H9 (cell line): ENCODE results near the gene PELI2. TPM values are rescaled to one million over a fixed set of nuclear protein-coding genes. Genes with fewer than 3 reads are reported as not detected.

Source experiments
- DNase-seq: peaks from one replicate; pipeline ENCODE4 v3.0.0-alpha.2; 2017
- H2AFZ ChIP-seq: one replicate; pipeline ENCODE4 v1.6.1; 2013; ENCODE audit warnings: mild to moderate bottlenecking, low read length, control low read depth, moderate library complexity
- H2AK5ac ChIP-seq: 2 replicates; pipeline ENCODE4 v1.6.1; 2013; ENCODE audit warnings: low read length, control low read depth, mixed read lengths; ENCODE audit not compliant: insufficient read length
- H2BK120ac ChIP-seq: one replicate; pipeline ENCODE4 v1.6.1; 2013; ENCODE audit warnings: low read depth, mild to moderate bottlenecking, low read length, control low read depth, inconsistent platforms; ENCODE audit not compliant: poor library complexity, severe bottlenecking
- H2BK12ac ChIP-seq: 2 replicates; pipeline ENCODE4 v1.6.1; 2013; ENCODE audit warnings: low read length, control low read depth, mixed read lengths, low read depth; ENCODE audit not compliant: insufficient read length
- H2BK15ac ChIP-seq: 2 replicates; pipeline ENCODE4 v1.6.1; 2013; ENCODE audit warnings: low read depth, low read length, control low read depth
- H2BK20ac ChIP-seq: one replicate; pipeline ENCODE4 v1.6.1; 2013; ENCODE audit warnings: low read depth, mild to moderate bottlenecking, low read length, control low read depth, inconsistent platforms; ENCODE audit not compliant: poor library complexity, severe bottlenecking
- H2BK5ac ChIP-seq: 2 replicates; pipeline ENCODE4 v1.6.1; 2013; ENCODE audit warnings: low read length, control low read depth, mixed read lengths; ENCODE audit not compliant: insufficient read length
- H3K14ac ChIP-seq: 2 replicates; pipeline ENCODE4 v1.6.1; 2013; ENCODE audit warnings: low read length, control low read depth; ENCODE audit not compliant: insufficient read depth
- H3K18ac ChIP-seq: 2 replicates; pipeline ENCODE4 v1.6.1; 2013; ENCODE audit warnings: low read depth, mild to moderate bottlenecking, mixed read lengths, low read length, control low read depth; ENCODE audit not compliant: insufficient read length
- H3K23ac ChIP-seq: 2 replicates; pipeline ENCODE4 v1.6.1; 2013; ENCODE audit warnings: low read length, control low read depth, mixed read lengths, low read depth; ENCODE audit not compliant: insufficient read length
- H3K23me2 ChIP-seq: 2 replicates; pipeline ENCODE4 v1.6.1; 2013; ENCODE audit warnings: low read depth, mild to moderate bottlenecking, mixed read lengths, low read length, control low read depth; ENCODE audit not compliant: insufficient read length, poor library complexity, severe bottlenecking
- H3K27ac ChIP-seq: 2 replicates; pipeline ENCODE4 v1.5.1; 2013; ENCODE audit warnings: low read length, control low read depth, mixed read lengths, low read depth; ENCODE audit not compliant: insufficient read length
- H3K27me3 ChIP-seq: 2 replicates; pipeline ENCODE4 v1.6.1; 2013; ENCODE audit warnings: low read length, control low read depth, inconsistent platforms; ENCODE audit not compliant: insufficient read depth
- H3K4ac ChIP-seq: 2 replicates; pipeline ENCODE4 v1.6.1; 2013; ENCODE audit warnings: low read depth, mild to moderate bottlenecking, control low read depth, inconsistent platforms, low read length, moderate library complexity
- H3K4me1 ChIP-seq: 2 replicates; pipeline ENCODE4 v1.6.1; 2013; ENCODE audit warnings: low read length, control low read depth, inconsistent platforms; ENCODE audit not compliant: insufficient read depth
- H3K4me2 ChIP-seq: 2 replicates; pipeline ENCODE4 v1.6.1; 2013; ENCODE audit warnings: low read length, control low read depth, mixed read lengths; ENCODE audit not compliant: insufficient read length, insufficient read depth
- H3K56ac ChIP-seq: 2 replicates; pipeline ENCODE4 v1.6.1; 2013; ENCODE audit warnings: low read depth, mild to moderate bottlenecking, mixed read lengths, low read length, control low read depth; ENCODE audit not compliant: insufficient read length
- H3K79me1 ChIP-seq: 2 replicates; pipeline ENCODE4 v1.6.1; 2013; ENCODE audit warnings: low read depth, mild to moderate bottlenecking, moderate library complexity, low read length, control low read depth, inconsistent platforms; ENCODE audit not compliant: insufficient read depth, poor library complexity, severe bottlenecking
- H3K79me2 ChIP-seq: 2 replicates; pipeline ENCODE4 v1.6.1; 2013; ENCODE audit warnings: low read length, control low read depth, inconsistent platforms; ENCODE audit not compliant: insufficient read depth
- H3K9ac ChIP-seq: 2 replicates; pipeline ENCODE4 v1.6.1; 2013; ENCODE audit warnings: low read length, control low read depth, mixed read lengths; ENCODE audit not compliant: insufficient read length; ENCODE audit errors: extremely low read depth
- H3K9me3 ChIP-seq: one replicate; pipeline ENCODE4 v1.6.1; 2013; ENCODE audit warnings: low read depth, low read length, inconsistent platforms; ENCODE audit not compliant: control insufficient read depth
- H3T11ph ChIP-seq: one replicate; pipeline ENCODE4 v1.6.1; 2013; ENCODE audit warnings: mild to moderate bottlenecking, low read length, control low read depth, inconsistent platforms
- H4K20me1 ChIP-seq: one replicate; pipeline ENCODE4 v1.6.1; 2013; ENCODE audit not compliant: control insufficient read depth, insufficient read length, insufficient read depth
- H4K5ac ChIP-seq: 2 replicates; pipeline ENCODE4 v1.6.1; 2013; ENCODE audit warnings: low read depth, mild to moderate bottlenecking, mixed read lengths, low read length, control low read depth; ENCODE audit not compliant: insufficient read length
- H4K8ac ChIP-seq: replicated peaks from 2 replicates; pipeline ENCODE4 v1.6.1; 2013; ENCODE audit warnings: low read length, control low read depth, mixed read lengths, low read depth; ENCODE audit not compliant: insufficient read length
- H4K91ac ChIP-seq: 2 replicates; pipeline ENCODE4 v1.6.1; 2013; ENCODE audit warnings: low read depth, mild to moderate bottlenecking, moderate library complexity, mixed read lengths, low read length, control low read depth; ENCODE audit not compliant: insufficient read length
- H3K27ac Mint-ChIP-seq, 3 experiments: 2 replicates in 2 of 3; 3 replicates in 1 of 3; pipeline ENCODE4 v1.8.0; 2020 to 2021; ENCODE audit warnings: mixed read lengths in 3 of 3, mild to moderate bottlenecking in 1 of 3, moderate library complexity in 1 of 3
- H3K27me3 Mint-ChIP-seq: 2 replicates; pipeline ENCODE4 v1.8.0; 2021; ENCODE audit warnings: low read depth, mild to moderate bottlenecking, moderate library complexity, mixed read lengths
- H3K36me3 Mint-ChIP-seq, 3 experiments: 2 replicates in 2 of 3; 3 replicates in 1 of 3; pipeline ENCODE4 v1.8.0; 2020 to 2021; ENCODE audit warnings: low read depth in 3 of 3, mixed read lengths in 3 of 3; ENCODE audit not compliant: insufficient read depth in 1 of 3
- H3K4me1 Mint-ChIP-seq, 2 experiments: 2 replicates each; pipeline ENCODE4 v1.8.0; 2020; ENCODE audit warnings: mixed read lengths in 2 of 2
- H3K4me3 Mint-ChIP-seq, 2 experiments: 2 replicates in 1 of 2; 3 replicates in 1 of 2; pipeline ENCODE4 v1.8.0; 2020 to 2021; ENCODE audit warnings: mild to moderate bottlenecking in 2 of 2, mixed read lengths in 2 of 2, moderate library complexity in 1 of 2
- H3K9me3 Mint-ChIP-seq, 2 experiments: 2 replicates in 1 of 2; 3 replicates in 1 of 2; pipeline ENCODE4 v1.8.0; 2020; ENCODE audit warnings: mild to moderate bottlenecking in 2 of 2, mixed read lengths in 2 of 2, moderate library complexity in 1 of 2
- CTCF ChIP-seq: fragments of 200-600 bp; sonication (generic); conservative IDR thresholded peaks from 3 replicates; pipeline ENCODE4 v1.8.0; 2021; ENCODE audit warnings: antibody characterized with exemption, mild to moderate bottlenecking
- WGBS: extraction: QIAGEN DNeasy Blood & Tissue Kit; methylation state at CpG from one replicate; pipeline ENCODE4 v1.1.7; 2013; ENCODE audit warnings: missing lambda C conversion rate, low lambda C conversion rate, mixed read lengths; ENCODE audit not compliant: insufficient read length; ENCODE audit errors: extremely low coverage; 5-methylcytosine and 5-hydroxymethylcytosine counted together
- total RNA-seq: library from RNA; stranded (reverse); gene quantifications from 2 replicates; pipeline ENCODE4 v1.2.1, GENCODE V29; 2021

PELI2 gene
- total RNA-seq, 1 experiment from 2014 or later, result 18.0 TPM

DNA sequence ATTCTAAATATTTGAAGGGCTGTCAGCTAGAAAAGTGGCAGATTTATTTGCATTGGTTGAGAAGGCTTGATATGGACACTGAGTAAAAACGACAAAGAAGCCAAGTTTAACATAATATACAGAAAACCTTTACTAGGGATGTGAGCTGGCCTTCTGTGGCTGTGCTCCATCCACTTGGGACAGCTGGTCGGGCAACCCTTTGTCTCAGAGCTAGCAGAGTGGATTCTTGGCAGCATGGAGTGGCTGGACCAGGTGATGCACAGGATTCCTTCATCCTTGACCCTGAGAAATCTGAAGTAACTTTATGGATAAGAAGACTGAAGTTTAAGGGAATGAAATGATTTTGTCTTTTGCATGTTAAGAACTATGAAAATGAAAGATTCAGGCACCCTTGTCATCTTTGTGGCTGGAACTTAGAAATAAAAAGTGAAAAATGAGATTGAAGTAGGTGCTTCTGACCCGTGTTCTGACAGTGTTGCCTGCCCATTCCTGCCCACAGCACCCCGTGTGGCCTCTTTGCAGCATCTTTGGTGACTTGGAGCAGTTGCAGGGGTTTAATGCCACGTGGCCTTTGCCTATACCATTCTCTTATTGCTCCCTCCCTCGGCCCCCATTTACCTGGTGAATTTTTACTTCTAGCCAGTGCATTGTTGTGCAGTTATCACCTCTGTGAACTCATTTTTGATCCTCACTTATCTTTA is 32.6 kb downstream of the PELI2 start:
- Histone ChIP-seq H2BK20ac (no peak overlapping the region), H2BK120ac (no peak overlapping the region), H2BK12ac (no peak overlapping the region), H3K79me1 (no peaks in the 10 kb centered on the region), H3K23ac (no peak overlapping the region), H3K23me2 (no peaks in the 10 kb centered on the region), H4K91ac (no peak overlapping the region), H2AK5ac (no peak overlapping the region), H3K9me3 (no peaks in the 10 kb centered on the region), H2AFZ (no peak overlapping the region), H3K14ac (no peak overlapping the region), H3K18ac (no peak overlapping the region), H4K20me1 (no peaks in the 10 kb centered on the region), H3K4ac (no peak overlapping the region), H3K27ac (no peak overlapping the region), H4K8ac (no peak overlapping the region), H3K27me3 (no peaks in the 10 kb centered on the region), H4K5ac (no peak overlapping the region), H2BK15ac (no peak overlapping the region), H3K4me2 (no peak overlapping the region), H3K4me1 (peaks cover 7% of the 10 kb centered on the region), H3K56ac (no peak overlapping the region), H3T11ph (no peak overlapping the region), H3K79me2 (peaks cover 2% of the 10 kb centered on the region; the same call in 1 of the 2 replicates), H2BK5ac (no peak overlapping the region), H3K9ac (no peak overlapping the region)
- Mint-ChIP-seq H3K27me3 (no peaks in the 10 kb centered on the region), H3K27ac (no peak overlapping the region; a peak in 1 of 7 replicates), H3K4me3 (no peak overlapping the region), H3K9me3 (no peaks in the 10 kb centered on the region), H3K4me1 (peaks cover 10 to 36% of the 10 kb centered on the region in 2 experiments), H3K36me3 (no peaks in the 10 kb centered on the region)
- no peak for DNase-seq
- no CpG with 5 or more reads among the region's 6 CpGs for WGBS
- peak; percentile 44; the same call in 2 of the 3 replicates for TF ChIP-seq CTCF
